SH-SY5Y (cell line): Measurements from ENCODE around the gene EMX1.

ENCODE experiments used
- GATA2 ChIP-seq: IDR thresholded peaks from 2 replicates; pipeline ENCODE4 v1.6.1; 2011; ENCODE audit warnings: mild to moderate bottlenecking, low read depth, low read length
- GATA3 ChIP-seq: IDR thresholded peaks from 2 replicates; pipeline ENCODE4 v1.6.1; 2011; ENCODE audit warnings: low read depth, mild to moderate bottlenecking, low read length, moderate library complexity

- TF ChIP-seq GATA3 (no peak), GATA2 (no peak)
These were observed 18.3 kb downstream of the EMX1 start for GRCh38 chr2:72935611-72935957.
